ENCODE data around the gene SOX6. TPM values are rescaled to one million over a fixed set of nuclear protein-coding genes. Genes with fewer than 3 reads are reported as not detected.

SOX6 gene
- total and polyA plus RNA-seq, 2 of the 13 experiments (the other 11 are each of a cell fraction or from before 2014, with no cell fraction given), result 2.6 to 11.2 TPM

DNA sequence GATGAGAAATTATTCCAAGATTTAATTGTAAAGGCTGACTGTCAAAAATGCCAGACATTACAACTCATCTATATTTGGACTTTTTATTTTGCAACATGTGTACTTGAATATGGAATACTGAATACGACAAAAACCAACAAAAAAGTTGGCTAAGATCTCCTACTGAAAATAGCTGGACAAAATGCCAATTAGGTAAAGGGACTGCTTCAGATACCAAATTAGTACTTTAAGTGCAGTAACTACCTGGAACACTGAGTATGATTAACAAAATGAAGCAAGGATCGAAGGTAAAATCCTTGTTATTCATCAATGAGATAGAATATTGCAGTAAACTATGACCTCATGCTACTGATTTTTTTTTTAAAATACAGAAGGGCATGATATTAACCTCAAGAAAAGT, 173.8 kb downstream of the SOX6 start:
- H3K36me3 ChIP-seq (replicated peaks in 1 of 2; ENCODE audit: control insufficient read depth in 1 of 2, insufficient read depth in 2 of 2, low read length in 2 of 2), result no peaks in the 10 kb centered on the region; a peak in 1 of 5 replicates
- no peak overlapping the region for H2AFZ ChIP-seq (ENCODE audit: low read length)
- no peak overlapping the region for H3K4me3 ChIP-seq (replicated peaks in 1 of 3; ENCODE audit: insufficient read depth in 1 of 3, low read depth in 2 of 3, low read length in 3 of 3)
- no peaks in the 10 kb centered on the region for H4K20me1 ChIP-seq (ENCODE audit: insufficient read depth, low read length)
- H3K4me1 ChIP-seq (ENCODE audit: insufficient read depth, low read length), result peaks cover 41% of the 10 kb centered on the region
- ChIA-PET CTCF (ENCODE audit: low intra/inter-chr PET ratio, low total read pairs) (no interaction called here), POLR2A (no interaction called here)
- no peak overlapping the region for H3K4me2 ChIP-seq (ENCODE audit: low read depth, low read length)
- BruUV-seq (replicated peaks), result no TSS peak
- intact Hi-C loops (cut with micrococcal nuclease; ENCODE audit: unreplicated experiment) (loop anchor here (5.0 kb wide), 1 partner anchor 55 kb away; no protein-coding TSS in a partner anchor), in situ Hi-C loops (cut with HindIII; ENCODE audit: extremely low pct_ligation_motif_present, low pct_unique_long_range_greater_than_20kb) (loop anchor here (10.0 kb wide), 1 partner anchor 422 kb away; no protein-coding TSS in a partner anchor)
- no peak overlapping the region for H3K9ac ChIP-seq (ENCODE audit: insufficient read depth, low read depth, low read length)
- ATAC-seq, result no peak
- no peaks in the 10 kb centered on the region for H3K79me2 ChIP-seq (ENCODE audit: insufficient read depth, low read length)
- no peak overlapping the region for H3K27ac ChIP-seq (ENCODE audit: extremely low read length, insufficient read depth, low read length)
- no peak for FAIRE-seq
- WGBS (ENCODE audit: low lambda C conversion rate), result 93% methylated on average over 2 of the region's 2 CpGs
- TF ChIP-seq, protein P1, sequence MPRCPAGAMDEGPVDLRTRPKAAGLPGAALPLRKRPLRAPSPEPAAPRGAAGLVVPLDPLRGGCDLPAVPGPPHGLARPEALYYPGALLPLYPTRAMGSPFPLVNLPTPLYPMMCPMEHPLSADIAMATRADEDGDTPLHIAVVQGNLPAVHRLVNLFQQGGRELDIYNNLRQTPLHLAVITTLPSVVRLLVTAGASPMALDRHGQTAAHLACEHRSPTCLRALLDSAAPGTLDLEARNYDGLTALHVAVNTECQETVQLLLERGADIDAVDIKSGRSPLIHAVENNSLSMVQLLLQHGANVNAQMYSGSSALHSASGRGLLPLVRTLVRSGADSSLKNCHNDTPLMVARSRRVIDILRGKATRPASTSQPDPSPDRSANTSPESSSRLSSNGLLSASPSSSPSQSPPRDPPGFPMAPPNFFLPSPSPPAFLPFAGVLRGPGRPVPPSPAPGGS (CRISPR knock-in tag; IDR thresholded peaks at IDR 0.05), result no peak
- TF ChIP-seq ZNF841 (CRISPR knock-in tag; IDR thresholded peaks at IDR 0.05; ENCODE audit: borderline replicate concordance), result no peak
- no peak for TF ChIP-seq ATAD3A (CRISPR knock-in tag; IDR thresholded peaks at IDR 0.05)
- TF ChIP-seq, protein P2, sequence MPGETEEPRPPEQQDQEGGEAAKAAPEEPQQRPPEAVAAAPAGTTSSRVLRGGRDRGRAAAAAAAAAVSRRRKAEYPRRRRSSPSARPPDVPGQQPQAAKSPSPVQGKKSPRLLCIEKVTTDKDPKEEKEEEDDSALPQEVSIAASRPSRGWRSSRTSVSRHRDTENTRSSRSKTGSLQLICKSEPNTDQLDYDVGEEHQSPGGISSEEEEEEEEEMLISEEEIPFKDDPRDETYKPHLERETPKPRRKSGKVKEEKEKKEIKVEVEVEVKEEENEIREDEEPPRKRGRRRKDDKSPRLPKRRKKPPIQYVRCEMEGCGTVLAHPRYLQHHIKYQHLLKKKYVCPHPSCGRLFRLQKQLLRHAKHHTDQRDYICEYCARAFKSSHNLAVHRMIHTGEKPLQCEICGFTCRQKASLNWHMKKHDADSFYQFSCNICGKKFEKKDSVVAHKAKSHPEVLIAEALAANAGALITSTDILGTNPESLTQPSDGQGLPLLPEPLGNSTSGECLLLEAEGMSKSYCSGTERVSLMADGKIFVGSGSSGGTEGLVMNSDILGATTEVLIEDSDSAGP (CRISPR knock-in tag; IDR thresholded peaks at IDR 0.05; ENCODE audit: borderline replicate concordance), result no peak
- no peak for TF ChIP-seq ZFP82 (CRISPR knock-in tag; IDR thresholded peaks at IDR 0.05; ENCODE audit: borderline replicate concordance)
- no peak for TF ChIP-seq IRX3 (CRISPR knock-in tag; IDR thresholded peaks at IDR 0.05; ENCODE audit: borderline replicate concordance, low read depth)
- no peak for TF ChIP-seq ZNF570 (CRISPR knock-in tag; IDR thresholded peaks at IDR 0.05; ENCODE audit: borderline replicate concordance)
- TF ChIP-seq ZFYVE20 (CRISPR knock-in tag; IDR thresholded peaks at IDR 0.05; ENCODE audit: borderline replicate concordance, low read depth), result no peak
- TF ChIP-seq, protein P3, sequence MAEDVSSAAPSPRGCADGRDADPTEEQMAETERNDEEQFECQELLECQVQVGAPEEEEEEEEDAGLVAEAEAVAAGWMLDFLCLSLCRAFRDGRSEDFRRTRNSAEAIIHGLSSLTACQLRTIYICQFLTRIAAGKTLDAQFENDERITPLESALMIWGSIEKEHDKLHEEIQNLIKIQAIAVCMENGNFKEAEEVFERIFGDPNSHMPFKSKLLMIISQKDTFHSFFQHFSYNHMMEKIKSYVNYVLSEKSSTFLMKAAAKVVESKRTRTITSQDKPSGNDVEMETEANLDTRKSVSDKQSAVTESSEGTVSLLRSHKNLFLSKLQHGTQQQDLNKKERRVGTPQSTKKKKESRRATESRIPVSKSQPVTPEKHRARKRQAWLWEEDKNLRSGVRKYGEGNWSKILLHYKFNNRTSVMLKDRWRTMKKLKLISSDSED (CRISPR knock-in tag; IDR thresholded peaks at IDR 0.05), result no peak
- TF ChIP-seq ZNF496 (CRISPR knock-in tag; IDR thresholded peaks at IDR 0.05; ENCODE audit: insufficient replicate concordance), result no peak
- no peak for TF ChIP-seq ZBTB42 (CRISPR knock-in tag; IDR thresholded peaks at IDR 0.05)
- H3K9me3 ChIP-seq (ENCODE audit: low read length), result no peaks in the 10 kb centered on the region
- DNase-seq (ENCODE audit: low spot score), result no peak
- no peaks in the 10 kb centered on the region for H3K27me3 ChIP-seq (ENCODE audit: control insufficient read depth in 1 of 2, insufficient read depth in 2 of 2, low read length in 2 of 2)
